RPMI7951 (cell line): Measurements from ENCODE around the gene ZFHX2. TPM values are rescaled to one million over a fixed set of nuclear protein-coding genes. Genes with fewer than 3 reads are reported as not detected.

Source experiments
- DNase-seq: peaks from one replicate; pipeline ENCODE4 v3.0.0-alpha.2; 2012; ENCODE audit warnings: low read depth
- total RNA-seq: library from RNA; depleted of rRNA; stranded (reverse); fragments of >200 nt; shearing (Covaris generic); gene quantifications from 2 replicates; pipeline ENCODE4 v1.2.3, GENCODE V29; 2014

Gene ZFHX2
- total RNA-seq, 1 experiment from 2014 or later: not detected

DNA sequence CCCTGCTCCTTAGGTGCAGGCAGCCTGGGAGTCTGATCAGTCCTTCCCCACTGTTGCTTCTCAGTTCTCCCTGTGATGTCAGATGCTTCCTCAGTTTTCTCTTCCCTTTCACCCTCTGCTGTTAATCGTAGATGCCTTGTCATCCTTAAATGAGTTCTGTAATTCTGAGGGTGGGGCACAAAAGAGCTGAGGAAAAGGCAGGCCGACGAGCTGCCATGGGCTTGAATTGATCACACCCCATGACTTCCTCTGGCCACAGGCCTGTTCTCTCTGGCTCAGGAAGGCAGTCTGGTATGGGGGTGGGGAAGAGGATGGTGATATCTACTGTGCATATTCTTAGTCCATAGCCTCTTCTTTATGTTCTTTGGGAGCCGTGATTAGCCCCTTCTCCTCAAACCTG lies 21.3 kb upstream of the ZFHX2 start:
- DNase-seq: no peak

DNA sequence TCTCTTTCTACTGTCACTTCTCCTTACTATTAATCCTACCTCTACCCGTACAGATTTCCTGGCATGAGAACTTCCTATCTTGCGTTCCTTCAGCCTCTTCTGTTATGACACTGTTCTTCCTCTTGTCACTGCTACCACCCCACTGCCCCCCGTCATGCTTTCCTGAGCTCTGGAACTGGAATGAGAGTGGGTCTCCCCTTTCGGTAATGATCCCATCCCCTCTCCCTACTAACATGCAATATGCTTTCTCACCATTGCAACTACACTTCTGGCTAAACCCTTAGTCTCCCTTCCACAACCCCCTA lies 20.9 kb upstream of the ZFHX2 start:
- no peak for DNase-seq

DNA sequence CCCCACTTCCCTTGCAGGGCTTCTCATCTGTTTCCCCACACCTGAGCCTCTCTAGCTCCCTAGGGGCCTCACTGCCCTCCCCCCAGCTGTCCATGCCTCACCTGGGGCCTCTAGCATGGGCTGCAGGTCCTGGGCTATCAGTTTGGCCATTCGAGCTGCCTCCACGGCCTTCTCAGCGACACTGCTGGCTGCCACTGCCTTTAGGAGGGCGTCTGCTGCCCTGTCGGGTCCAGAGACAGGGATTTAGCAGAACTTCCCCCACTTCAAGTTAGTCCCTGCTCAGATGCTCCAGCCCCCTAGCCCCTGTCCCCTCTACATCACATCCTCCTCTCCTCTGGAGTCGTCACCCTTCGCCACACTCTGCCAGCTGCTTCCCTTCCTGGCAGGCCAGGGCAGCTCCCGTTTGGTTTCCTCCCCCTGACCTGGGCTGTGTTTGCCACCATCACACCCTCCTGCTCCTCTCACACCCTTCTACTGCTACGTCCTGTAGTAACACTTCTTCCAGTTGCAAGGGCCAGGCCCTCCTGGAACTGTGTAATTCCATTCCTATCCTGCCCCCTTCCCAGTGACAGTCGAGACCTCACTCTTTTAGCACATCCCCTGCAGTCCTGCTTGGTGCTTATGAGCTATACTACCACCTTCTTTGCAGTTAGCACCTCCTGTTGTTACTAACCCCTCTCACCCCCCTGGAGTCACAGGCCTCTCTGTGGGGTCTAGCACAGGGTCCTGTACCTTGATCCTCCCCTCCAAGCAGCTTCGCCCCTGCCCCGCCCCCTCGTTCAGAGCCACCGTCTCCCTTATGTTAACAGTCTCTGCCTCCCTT lies 20.3 kb upstream of the ZFHX2 start:
- DNase-seq: no peak

DNA sequence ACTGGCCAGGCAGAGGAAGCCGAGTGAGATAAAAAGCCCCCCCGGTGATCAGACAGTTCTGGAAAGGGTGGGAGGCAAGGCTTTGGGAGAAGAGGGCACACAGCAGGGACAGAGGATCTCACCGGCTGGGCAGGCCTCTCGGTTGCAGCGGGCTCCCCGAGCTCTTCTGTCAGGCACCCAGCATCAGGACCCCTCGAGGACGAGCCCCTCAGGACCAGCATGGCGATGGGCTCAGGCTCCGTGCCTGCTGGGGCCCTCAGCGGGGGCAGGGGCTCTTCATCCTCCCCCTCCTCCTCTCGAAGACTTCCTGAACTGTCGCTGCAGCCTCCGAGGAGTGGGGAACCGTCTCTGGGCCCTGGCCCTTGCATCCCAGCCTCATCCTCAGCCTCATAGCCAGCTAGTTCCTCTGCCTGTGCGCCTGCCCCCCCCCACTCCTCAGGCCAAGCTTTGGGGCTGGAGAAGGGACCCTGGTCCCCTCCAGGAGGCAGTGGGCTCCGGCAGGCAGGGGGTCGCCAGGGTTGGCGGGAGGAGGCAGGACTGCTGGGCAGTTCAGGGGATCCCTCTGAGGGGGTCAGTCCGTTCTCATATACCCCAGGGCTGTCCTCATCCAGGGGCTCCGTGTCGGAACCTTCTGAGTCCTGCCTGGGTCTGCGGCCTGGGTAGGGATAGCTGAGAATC lies 19.4 kb upstream of the ZFHX2 start:
- no peak for DNase-seq

DNA sequence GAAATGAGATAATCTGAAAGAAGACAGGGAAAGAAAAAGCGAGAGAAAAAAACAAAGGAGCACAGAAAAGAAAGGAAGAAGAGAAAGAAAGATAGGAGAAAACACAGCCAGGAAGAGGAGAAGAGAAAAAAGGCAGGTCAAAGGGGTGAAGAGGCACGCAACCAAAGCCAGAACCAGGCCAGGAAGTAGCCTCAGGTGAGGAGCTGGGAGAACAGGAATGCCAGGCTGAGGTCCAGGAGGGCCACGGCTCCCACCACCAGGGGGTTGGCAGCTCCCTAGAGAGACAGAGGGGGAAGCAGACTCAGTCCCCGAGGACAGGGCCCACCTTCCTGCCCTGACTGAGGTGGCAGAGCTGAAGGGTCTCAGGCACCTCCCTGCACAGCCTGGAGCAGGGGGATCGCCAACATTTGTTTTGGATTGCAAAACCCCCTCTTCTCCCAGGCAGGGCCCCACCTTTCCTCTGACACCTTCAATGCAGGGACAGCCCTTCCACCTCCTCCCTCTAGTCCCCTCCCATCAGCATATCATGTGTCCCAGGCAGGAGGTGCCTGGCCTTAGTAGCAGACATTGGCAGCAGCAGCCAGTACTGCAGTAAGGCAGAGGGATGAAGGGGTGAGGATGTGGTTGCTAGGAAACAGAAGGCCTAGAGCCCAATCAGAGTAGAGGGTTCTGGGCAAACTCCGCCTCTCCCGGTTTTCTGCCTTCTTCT lies 18.0 kb upstream of the ZFHX2 start:
- DNase-seq: no peak

DNA sequence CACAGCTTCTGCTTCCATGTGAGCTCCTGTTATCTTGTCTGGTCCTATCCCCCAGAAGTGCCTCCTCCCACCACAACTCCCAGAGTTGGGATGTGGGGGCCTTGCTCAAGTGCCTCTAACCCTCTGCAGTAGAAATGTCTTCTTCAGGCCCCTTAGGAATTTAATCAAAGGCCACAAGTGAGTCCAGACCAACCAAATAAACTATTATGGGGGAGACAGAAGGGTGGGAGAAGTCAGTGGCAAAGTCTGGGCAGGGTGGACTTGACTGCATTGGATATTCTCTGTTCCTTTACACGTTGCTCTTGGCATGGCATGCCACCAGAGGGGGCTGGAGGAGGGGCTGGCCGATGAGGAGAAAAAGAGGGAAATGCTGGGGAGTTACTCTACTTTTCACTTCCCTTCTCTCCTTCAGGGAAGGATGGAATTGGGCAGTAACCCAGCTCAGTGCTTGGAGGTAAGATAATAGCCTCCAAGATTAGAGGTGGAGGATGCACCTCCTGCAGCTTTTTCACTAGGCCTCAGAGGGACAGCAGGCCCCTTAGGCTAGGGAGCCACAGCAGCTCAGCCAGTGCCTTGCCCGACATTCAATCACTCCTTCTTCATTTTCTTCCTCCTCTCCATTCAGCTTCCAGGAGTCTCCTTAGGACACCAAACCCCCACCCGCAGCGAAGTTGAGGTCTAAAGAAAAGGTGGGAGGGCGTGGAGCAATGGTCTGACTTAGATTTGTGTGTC lies 17.2 kb upstream of the ZFHX2 start:
- DNase-seq: no peak

DNA sequence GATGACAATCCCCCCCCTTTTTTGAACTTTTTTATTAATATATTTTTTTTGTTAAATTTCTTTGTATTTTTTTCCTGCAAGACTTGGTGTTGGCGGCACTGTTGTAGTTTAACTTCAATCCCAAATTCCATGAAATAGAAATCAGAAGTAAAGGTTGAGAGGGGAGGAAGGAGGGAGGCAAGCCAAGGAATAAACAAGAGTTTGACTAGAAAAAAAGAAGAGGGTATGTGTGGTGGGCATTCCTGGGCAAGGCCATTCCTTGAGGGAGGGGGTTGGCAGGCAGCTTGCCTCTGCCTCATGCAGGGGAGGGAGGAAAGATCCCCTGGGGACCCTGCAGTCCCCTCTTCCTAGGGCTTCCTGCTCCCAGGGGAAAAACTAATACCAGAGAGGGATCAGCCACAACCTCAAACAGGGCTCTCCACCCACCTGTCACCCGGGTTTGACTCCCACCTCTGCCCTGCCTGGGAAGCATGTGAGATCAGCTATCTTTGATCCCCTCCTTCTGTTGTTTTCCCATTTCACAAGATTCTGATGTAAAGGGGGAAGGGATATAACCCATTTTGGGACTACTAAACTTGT lies 16.5 kb upstream of the ZFHX2 start:
- DNase-seq: no peak

DNA sequence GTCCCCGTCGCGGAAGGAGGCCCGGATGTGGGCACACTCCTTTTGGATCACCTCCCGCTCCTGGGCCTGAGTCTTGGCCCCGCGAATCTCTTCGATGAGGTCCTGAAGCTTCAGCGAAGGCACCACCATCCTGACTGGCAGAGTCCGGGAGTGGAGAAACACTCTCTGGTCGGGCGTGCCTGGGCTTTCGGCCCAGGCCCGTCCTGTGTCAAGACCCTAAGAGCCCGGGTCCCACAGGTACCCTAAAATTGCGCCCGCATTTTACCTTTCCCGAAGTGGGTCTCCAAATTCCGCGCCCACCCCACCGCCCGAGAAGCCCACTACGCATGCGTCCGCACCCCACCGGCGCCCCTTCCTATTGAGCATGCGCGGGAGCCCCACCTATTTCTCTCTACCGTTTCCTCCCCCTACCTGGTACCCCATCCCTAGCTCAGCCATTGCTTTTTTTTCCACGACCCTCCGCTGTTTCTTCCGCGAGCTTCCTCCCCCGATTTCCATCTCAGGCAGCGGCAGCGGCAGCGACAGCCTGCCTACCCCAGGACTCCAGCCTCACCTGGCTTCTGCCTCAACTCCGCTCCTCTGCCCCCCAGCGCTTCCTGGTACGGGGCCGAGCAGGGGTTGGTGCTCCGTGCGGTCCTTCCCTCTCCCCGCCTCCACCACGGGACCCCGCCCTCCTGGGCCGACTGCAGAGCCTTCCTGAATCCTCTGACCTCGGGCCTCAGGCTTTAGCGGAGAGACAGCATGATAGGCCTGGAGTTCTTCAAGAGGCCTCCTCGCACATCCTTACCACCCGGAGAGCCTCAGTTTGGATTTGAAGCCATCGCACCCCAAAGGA lies 15.8 kb upstream of the ZFHX2 start, which contains the start of gene AP1G2:
Gene AP1G2, minus strand, starts transcription at position 606 of the 835 bp plus-strand sequence. Its CDS starts 477 bp downstream, at position 129.
- DNase-seq: peak; percentile 64

DNA sequence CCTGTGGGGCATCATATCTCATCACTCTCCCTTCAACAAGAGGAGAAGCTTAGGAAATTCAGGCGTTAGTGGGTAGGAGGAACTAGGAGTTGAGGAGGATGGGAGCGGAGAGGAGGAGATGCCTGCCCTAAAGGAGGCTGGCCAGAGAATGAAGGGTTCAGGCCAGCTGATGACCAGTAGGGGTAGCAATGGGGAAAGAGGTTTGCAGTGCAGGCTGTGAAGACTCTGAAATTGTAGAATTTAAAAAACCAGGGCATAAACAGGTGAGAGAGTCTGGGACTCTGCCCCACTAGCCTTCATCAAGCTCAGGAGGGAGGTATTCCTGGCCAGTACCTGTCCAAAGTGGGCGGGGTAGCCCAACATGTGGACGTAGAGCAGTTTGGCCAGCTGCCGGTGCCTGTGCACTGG lies 15.2 kb upstream of the ZFHX2 start:
- no peak for DNase-seq

DNA sequence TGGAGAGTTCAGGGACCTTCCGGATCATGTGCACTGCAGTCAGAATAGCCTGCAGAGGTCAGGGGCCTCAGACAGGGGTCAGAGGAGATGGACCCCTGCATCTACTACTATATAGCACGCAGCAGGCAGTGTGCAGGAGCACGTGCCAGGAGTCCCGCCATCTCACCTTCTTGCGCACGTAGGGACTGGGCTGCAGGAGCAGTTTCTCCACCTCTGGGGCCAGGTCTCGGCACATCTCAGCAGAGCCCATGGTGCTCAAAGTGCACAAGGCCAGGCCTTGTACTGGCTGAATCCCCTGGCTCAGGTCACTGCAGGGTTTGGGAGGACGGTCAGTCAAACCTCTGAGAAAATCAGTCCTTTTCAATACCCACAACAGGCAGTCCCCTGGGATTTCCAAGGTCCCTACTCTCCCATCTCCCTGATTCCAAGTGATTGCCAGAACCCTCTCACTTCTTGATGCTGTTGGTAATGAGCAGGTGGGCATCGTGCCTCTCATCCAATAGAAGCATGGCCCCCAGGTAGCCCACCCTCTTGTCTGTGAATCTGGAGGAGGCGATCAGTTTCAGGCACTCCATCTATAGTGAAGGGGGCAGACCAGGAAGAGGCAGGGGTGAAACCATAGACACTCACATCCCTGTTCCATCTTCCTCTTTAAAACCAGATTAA lies 14.7 kb upstream of the ZFHX2 start:
- DNase-seq: no peak

DNA sequence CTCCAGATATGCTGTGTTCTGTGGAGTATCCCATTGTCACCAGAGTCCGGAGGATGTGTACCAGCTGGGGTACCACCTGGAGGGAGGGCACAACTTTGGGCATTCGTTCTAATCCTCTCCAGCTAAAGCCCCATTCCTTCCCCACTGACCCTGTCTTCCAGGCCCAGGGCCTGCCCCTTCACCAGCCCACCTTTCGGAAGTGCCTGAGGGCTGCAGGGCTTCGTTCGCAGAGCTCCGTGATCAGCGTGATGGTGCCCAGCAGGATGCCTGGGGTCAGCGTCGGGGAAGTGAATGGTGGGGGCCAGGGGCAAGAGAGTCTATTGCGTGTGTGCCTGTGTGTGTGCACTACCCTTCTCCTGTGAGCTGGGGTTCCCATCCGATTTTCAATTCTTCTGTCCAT lies 14.1 kb upstream of the ZFHX2 start:
- DNase-seq: no peak

DNA sequence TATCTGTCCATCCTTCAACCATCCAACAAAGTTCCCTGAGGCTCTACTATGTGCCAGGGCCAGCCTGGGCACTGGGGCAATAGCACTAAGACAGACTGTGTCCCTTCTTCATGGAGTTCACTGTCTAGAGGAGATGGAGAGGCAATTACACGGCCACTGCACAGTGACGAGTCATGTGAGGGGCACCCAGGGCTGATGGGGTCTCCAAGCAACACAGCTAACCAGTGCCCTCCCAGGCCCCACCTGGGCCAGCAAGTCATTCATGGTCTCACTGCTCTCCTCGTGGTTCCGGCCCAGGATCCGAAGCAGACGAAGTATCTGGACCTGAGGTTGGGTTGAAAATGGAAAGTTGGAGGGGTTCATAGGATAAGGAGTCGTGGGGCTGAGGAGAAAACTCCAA lies 13.3 kb upstream of the ZFHX2 start:
- DNase-seq: no peak

DNA sequence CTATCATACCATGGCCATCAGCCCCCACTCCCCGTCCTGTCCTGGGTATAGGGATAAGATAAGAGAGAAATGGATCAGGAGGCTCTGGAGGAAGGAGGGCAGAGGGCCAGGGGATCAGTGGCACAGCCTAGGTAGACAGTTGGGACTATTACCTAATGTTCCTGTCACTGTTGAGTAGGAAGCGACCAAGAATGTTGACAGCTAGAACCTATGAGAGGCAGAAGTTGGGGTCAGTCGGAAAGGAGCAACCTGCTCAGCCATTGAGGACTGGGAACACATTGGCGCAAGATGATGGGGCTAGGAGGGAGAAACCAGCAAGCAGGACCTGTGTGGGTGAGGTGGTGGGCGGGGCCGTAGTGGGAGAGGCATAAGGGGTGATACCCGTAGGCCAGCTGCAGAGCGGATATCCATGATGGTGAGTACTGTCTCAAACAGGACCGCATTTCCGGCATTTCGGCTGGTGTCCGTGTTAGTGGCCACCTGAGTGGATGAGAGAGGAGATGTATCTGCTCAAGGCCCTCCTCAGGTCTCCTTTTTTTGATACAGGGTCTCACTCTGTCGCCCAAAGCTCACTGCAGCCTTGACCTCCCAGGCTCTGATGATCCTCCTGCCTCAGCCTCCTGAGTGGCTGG lies 12.7 kb upstream of the ZFHX2 start:
- DNase-seq: no peak

DNA sequence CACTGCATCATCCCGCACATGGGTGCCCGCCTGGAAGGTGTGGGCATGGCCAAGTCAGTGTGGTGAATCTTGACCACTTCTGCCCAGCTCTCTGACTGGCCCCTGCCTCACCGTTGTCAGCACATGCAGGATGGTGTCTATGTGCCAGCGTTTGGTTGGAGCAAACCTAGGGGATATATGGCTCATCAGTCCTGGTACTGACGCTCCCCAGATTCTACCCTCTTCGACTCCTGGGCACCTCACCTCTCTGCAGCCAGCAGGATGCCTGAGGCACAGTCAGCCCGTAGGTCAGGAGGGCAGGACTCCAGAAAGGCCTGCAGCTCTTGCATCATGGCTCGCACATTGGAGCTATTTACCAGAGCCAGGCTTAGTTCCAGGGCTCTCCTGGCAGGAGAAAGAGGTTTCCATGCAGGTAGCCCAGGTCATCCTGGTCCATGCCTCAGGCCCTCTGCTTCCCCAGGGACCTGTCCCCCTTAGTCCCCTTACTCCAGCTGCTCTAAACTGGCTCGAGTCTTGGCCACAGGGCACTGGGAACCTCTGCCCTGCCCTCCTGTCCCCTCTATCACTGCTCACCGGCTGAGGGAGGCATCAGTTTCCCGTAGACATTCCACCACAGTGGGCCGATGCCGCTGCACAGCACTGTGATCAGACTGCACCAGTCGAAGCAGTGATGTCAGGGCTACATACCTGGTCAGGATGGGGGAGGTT lies 12.1 kb upstream of the ZFHX2 start:
- no peak for DNase-seq

DNA sequence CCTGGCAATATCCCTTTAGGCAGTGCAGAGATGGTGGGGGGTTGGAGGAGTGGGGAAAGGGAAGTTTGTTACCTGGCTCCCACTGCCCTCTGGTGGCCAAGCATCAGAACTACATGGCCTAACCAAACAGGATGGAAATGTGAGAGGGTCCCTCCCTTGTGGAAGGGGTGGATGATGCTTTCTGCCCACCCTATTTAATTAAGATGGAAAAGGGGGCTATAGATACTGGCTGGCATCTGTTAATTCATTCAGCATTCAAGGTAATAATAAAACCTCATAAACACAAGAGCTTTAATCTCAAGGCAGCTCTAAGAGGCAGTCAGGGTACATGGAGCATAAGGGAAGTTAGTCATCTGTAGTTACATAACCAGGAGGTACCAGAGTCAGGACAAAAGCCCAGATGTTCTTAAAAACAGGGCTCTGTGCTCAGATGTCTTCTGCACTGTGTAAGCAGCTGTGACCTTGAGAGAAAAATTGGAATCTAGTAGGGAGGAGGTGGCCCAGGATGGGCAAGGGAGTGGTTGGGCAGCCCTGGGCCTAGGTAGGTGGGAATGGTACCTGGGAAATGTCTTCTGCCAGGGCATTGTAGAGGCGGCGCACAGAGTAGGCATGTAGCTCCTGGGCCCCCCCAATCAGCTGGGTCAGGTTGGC lies 11.4 kb upstream of the ZFHX2 start:
- DNase-seq: peak; percentile 35

DNA sequence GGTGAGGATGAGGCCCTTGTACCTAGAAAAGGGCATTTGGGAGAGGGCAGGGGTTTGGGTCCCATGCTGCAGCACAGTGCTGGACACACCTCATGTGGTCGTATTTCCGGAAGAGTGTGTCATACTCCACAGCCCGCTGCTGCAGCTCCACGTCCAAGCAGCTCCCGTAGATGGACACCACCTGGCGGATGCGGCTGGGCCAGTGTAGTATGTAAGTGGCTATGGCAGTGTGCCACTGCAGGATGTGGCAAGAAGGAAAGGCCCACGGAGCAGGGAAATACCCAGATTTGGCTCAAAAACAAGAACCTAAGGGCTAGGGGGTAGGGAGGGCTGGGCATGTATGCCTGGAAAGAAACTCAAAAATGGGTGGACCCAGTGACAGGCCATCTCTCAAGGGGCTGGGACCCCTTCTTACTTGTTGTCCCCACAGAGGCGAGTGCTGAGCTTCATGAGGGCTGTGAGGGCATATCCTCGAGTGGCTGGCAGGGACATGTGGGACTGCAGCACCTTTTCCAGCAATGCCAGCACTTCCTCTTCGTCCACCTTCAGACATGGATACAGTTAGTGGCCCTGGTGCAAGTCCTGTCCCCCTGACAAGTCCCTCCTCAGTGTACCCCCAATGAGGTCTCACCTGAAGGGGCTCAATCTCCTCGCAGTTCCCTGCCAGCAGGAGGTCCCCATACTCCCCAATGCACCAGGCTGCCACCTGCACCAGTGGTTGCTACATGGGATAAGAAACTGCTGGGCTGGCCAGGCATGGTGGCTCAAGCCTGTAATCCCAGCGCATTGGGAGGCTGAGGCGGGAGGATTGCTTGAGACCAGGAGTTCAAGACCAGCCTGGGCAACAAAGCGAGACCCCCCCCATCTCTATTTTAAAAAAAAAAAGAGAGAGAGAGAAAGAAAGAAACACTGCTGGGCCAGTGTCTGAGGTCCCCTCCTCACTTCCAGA lies 10.6 kb upstream of the ZFHX2 start:
- peak; percentile 80 for DNase-seq

DNA sequence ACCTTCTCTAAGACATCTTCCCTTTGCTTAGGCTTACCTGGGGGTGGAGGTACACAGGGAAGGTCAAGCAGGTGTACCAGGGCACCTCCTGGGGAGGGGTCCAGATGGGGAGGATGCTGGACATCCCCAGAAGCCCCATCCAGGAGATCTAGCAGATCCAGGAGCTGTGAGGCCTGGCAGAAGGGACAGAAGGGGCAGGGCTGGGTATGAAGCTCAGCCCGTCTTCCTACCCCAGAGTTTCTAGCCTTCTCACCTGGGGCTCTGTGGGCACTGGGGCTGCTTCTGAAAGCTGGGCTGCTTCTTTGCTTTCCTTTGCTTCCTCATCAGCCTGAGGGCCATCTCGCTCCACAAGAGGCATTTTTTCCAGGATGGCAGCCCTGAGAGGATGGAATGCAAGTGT lies 9.7 kb upstream of the ZFHX2 start:
- DNase-seq: no peak
